Heart left ventricle (tissue), 13 donors: ENCODE data around the gene RANBP10.

Experiments
- CTCF ChIP-seq, 12 donors: fragments of 200-600 bp; sonication (generic) in 4 of 12; IDR thresholded peaks; one replicate each; pipeline versions ENCODE4 v1.5.0 to v1.8.0; 2018 to 2022; ENCODE audit warnings: antibody characterized with exemption in 12 of 12, mild to moderate bottlenecking in 5 of 12
- POLR2A ChIP-seq, 2 donors: fragments of 450-650 bp; IDR thresholded peaks; one replicate each; pipeline ENCODE4 v1.6.1; 2017; ENCODE audit warnings: antibody characterized with exemption in 2 of 2, mild to moderate bottlenecking in 2 of 2, moderate library complexity in 2 of 2
- donor health status: ischemic (EF 13 %, LVEDD 7.1; RV severe dilation, severe dysfunction).
- donor health status: DM: no; HTN: yes; CAD: no.
- donor health status: DM: no; HTN: no; CAD: no.
- donor health status: ischemic (EF 25% LVEDD 6.9; RV normal size, moderate dysfunction).
- donor health status: ischemic (EF 25% LVEDD 5.7; RV mildly dilated, moderate dysfunction).
- donor health status: ischemic (EF 35%, LVEDD 5.7; RV mildly dilated, moderate dysfunction).
- donor health status: nonischemic (EF 11% LVEDD 7.7; RV severe dilation, severe dysfunction).
- donor health status: DM: yes; HTN: yes; CAD: no.
- donor health status: PGD.
- donor health status: ischemic (EF 29% LVEDD 5.4; RV normal size, mild dysfunction).
- donor health status: nonischemic (EF 23%, LVEDD 6.1; RV moderate dilation, normal function).

GRCh38 chr16:67746846-67747245, 59.5 kb downstream of the RANBP10 start:
- no peak for TF ChIP-seq CTCF (IDR thresholded peaks at IDR 0.05)
- TF ChIP-seq POLR2A (IDR thresholded peaks at IDR 0.05) = no peak
